Gastroesophageal sphincter (tissue), 4 donors: ENCODE results near the gene LSM7. TPM values are rescaled to one million over a fixed set of nuclear protein-coding genes. Genes with fewer than 3 reads are reported as not detected.

Experiments
- ATAC-seq: fragments of 150-250 bp; one replicate; pipeline ENCODE4 v1.9.1; 2016; ENCODE audit warnings: mild to moderate bottlenecking, moderate library complexity
- H3K27ac ChIP-seq, 4 donors: fragments of 200-600 bp; sonication (generic) in 3 of 4; 1 replicate in 3 of 4; 2 replicates in 1 of 4; pipeline ENCODE4 v1.5.1; 2016 to 2019
- H3K27me3 ChIP-seq: fragments of 200-600 bp; sonication (generic); one replicate; pipeline ENCODE4 v1.5.1; 2019
- H3K36me3 ChIP-seq, 2 donors: fragments of 200-600 bp; sonication (generic); one replicate each; pipeline ENCODE4 v1.5.1; 2019; ENCODE audit warnings: control low read depth in 1 of 2
- H3K4me1 ChIP-seq, 3 donors: fragments of 200-600 bp; sonication (generic); 1 replicate in 2 of 3; 2 replicates in 1 of 3; pipeline ENCODE4 v1.5.1; 2016 to 2019; ENCODE audit warnings: control low read depth in 2 of 3
- H3K4me3 ChIP-seq, 2 donors: fragments of 200-600 bp; sonication (generic); one replicate each; pipeline ENCODE4 v1.5.1; 2019; ENCODE audit warnings: mild to moderate bottlenecking in 1 of 2, moderate library complexity in 1 of 2
- H3K9me3 ChIP-seq, 3 donors: fragments of 200-600 bp; sonication (generic); one replicate each; pipeline ENCODE4 v1.5.1; 2017 to 2019; ENCODE audit warnings: control low read depth in 2 of 3
- EP300 ChIP-seq: sonication (generic); formaldehyde crosslinking; IDR thresholded peaks from one replicate; pipeline ENCODE4 v1.6.1; 2017; ENCODE audit warnings: antibody characterized with exemption, mild to moderate bottlenecking
- POLR2A ChIP-seq, 2 donors: fragments of 450-650 bp; IDR thresholded peaks; one replicate each; pipeline ENCODE4 v1.6.1; 2017; ENCODE audit warnings: antibody characterized with exemption in 2 of 2, mild to moderate bottlenecking in 2 of 2, moderate library complexity in 1 of 2
- POLR2AphosphoS5 ChIP-seq: sonication (generic); formaldehyde crosslinking; IDR thresholded peaks from one replicate; pipeline ENCODE4 v1.6.1; 2017; ENCODE audit warnings: antibody characterized with exemption
- WGBS, 2 donors: methylation state at CpG; one replicate each; pipeline ENCODE4 v1.1.5; 2018; ENCODE audit warnings: low coverage in 1 of 2; 5-methylcytosine and 5-hydroxymethylcytosine counted together
- total RNA-seq, 4 donors: library from RNA; depleted of rRNA; stranded (reverse); fragments of >200 nt; gene quantifications; one replicate each; pipeline ENCODE4 v1.1.0, GENCODE V29; 2016
- TF ChIP-seq, protein P1 (sequence below), 4 experiments: fragments of 200-600 bp in 2 of 4; fragments of 450-650 bp in 2 of 4; sonication (generic) in 1 of 4; IDR thresholded peaks; one replicate each; pipeline ENCODE4 v1.5.1; 2017 to 2019; ENCODE audit warnings: antibody characterized with exemption in 4 of 4, mild to moderate bottlenecking in 2 of 4, moderate library complexity in 2 of 4

The LSM7 gene
- total RNA-seq, 4 donors from 2014 or later: 52.3 to 86.1 (median 77.7) TPM

DNA sequence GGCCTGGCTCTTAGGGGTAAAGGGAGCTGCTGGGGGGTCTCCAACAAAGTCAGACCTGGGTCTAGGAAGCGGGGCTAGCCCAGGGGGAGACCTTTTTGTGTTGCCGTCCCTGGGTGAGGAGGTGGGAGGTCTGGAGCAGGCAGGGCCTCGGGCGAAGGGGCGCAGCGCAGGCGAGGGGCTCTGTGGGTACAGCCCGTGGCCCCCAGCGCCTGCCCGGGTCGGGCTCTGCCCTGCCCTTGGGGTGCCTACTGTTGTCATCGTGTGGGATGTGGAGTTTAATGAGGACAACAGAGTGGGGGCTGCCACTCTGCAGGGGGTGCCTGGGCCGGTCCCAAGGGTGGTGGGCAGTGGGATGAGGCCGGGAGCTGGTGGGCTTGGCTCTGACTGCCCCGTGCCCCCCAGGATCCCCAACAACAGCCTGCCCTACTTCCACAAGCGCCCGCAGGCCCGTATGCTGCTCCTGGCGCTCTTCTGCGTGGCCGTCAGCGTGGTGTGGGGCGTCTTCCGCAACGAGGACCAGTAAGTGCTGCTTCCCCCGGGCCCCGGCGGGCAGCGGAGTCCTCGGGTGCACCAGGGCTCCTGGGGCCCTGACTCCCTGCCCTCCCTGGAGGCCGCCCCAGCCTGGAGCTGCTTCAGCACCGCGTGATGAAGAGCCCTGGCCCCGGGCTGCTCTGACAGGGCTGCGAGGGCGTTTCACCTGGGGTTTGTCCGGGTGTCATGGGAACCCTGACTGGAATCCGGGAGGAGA lies 12.3 kb upstream of the LSM7 start:
- no peaks in the 10 kb centered on the region for H3K9me3 ChIP-seq
- H3K4me1 ChIP-seq: no peaks in the 10 kb centered on the region
- no peak overlapping the region for H3K27ac ChIP-seq
- ATAC-seq: no peak
- H3K27me3 ChIP-seq: no peaks in the 10 kb centered on the region
- TF ChIP-seq, protein P1, sequence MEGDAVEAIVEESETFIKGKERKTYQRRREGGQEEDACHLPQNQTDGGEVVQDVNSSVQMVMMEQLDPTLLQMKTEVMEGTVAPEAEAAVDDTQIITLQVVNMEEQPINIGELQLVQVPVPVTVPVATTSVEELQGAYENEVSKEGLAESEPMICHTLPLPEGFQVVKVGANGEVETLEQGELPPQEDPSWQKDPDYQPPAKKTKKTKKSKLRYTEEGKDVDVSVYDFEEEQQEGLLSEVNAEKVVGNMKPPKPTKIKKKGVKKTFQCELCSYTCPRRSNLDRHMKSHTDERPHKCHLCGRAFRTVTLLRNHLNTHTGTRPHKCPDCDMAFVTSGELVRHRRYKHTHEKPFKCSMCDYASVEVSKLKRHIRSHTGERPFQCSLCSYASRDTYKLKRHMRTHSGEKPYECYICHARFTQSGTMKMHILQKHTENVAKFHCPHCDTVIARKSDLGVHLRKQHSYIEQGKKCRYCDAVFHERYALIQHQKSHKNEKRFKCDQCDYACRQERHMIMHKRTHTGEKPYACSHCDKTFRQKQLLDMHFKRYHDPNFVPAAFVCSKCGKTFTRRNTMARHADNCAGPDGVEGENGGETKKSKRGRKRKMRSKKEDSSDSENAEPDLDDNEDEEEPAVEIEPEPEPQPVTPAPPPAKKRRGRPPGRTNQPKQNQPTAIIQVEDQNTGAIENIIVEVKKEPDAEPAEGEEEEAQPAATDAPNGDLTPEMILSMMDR (IDR thresholded peaks at IDR 0.05): no peak
- TF ChIP-seq POLR2AphosphoS5 (no peak), EP300 (no peak), POLR2A (IDR thresholded peaks at IDR 0.05) (no peak)
- WGBS, 2 donors: 88% methylated on average over 12 of the region's 38 CpGs; no CpG with 5 or more reads in 1 of the 2 donors
- no peak overlapping the region for H3K4me3 ChIP-seq
- peaks cover 0 to 79% of the 10 kb centered on the region in 2 donors for H3K36me3 ChIP-seq

DNA sequence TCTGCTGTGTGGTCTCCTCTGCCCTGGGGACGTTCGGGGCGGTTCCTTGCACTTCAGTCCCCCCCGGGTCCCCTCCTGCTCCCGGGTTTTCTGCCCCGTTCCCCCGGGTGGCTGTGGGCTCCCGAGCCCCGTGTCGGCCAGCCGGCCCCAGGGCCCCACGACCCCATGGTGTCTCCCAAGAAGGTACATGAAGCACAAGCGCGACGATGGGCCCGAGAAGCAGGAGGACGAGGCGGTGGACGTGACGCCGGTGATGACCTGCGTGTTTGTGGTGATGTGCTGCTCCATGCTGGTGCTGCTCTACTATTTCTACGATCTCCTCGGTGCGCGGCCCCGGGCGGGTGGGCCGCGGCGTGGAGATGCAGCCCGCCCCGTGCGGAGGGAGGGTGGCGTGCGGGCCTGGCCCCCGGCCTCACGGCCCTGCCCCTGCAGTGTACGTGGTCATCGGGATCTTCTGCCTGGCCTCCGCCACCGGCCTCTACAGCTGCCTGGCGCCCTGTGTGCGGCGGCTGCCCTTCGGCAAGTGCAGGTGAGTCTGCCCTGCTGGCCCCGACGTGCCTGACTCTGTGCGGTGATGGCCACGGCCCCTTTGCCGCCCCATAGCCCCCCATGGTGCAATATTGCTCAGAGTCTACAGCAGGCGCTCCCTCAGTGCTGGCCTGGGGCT lies 11.4 kb upstream of the LSM7 start:
- no CpG with 5 or more reads among the region's 52 CpGs for WGBS, 2 donors
- ATAC-seq: no peak
- H3K9me3 ChIP-seq: no peaks in the 10 kb centered on the region
- no peaks in the 10 kb centered on the region for H3K4me1 ChIP-seq
- TF ChIP-seq POLR2AphosphoS5: no peak
- no peak for TF ChIP-seq POLR2A (IDR thresholded peaks at IDR 0.05)
- no peak for TF ChIP-seq EP300
- TF ChIP-seq, protein P1 (IDR thresholded peaks at IDR 0.05): no peak
- H3K36me3 ChIP-seq: peaks cover 0 to 71% of the 10 kb centered on the region in 2 donors
- no peaks in the 10 kb centered on the region for H3K27me3 ChIP-seq
- H3K4me3 ChIP-seq: no peak overlapping the region
- no peak overlapping the region for H3K27ac ChIP-seq

DNA sequence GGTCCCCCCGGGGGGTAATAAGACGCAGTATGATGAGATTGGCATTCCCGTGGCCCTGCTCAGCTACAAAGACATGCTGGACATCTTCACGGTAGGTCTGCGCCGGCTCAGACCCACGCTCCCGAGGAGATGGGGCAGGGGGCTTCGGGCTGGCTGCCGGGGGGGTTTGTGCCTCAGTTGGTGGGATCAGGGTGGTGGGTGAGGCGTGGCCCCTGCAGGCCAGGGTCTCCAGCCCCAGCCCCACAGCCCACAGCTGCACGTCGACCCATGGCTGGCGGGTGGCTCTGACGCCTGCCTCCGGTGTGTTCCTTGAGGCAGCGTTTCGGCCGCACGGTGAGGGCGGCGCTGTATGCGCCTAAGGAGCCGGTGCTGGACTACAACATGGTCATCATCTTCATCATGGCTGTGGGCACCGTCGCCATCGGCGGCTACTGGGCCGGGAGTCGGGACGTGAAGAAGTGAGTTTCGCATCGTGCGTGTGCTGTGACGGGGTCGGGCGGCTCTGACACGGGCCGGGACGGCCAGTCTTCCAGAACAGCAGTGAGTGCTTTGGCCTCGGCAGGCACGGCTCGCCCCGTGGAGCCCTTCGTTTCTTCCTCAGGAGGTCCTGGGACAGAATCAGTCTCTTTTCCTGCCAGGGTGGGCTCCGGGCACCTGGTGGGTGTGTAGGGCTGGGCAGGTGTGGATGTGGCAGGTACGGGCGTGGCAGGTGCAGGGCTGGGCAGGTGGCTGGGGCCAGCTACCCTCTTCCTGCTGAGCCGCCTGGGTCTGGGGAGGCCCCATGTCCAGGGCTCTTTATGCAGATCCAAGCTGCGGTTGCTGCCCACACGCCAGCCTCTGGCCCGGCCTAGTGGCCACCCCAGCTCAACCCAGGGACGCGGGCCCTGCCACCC lies 10.6 kb upstream of the LSM7 start:
- H3K4me1 ChIP-seq: peaks cover 0 to 8% (median 0%) of the 10 kb centered on the region in 3 donors
- no peaks in the 10 kb centered on the region for H3K27me3 ChIP-seq
- no peak overlapping the region for H3K4me3 ChIP-seq
- TF ChIP-seq POLR2AphosphoS5 (no peak), EP300 (no peak), POLR2A (IDR thresholded peaks at IDR 0.05) (no peak)
- TF ChIP-seq, protein P1 (IDR thresholded peaks at IDR 0.05): no peak
- ATAC-seq: no peak
- H3K36me3 ChIP-seq: peaks cover 0 to 69% of the 10 kb centered on the region in 2 donors
- H3K27ac ChIP-seq: no peak overlapping the region
- H3K9me3 ChIP-seq: no peaks in the 10 kb centered on the region
- 89% methylated on average over 9 of the region's 54 CpGs; no CpG with 5 or more reads in 1 of the 2 donors for WGBS, 2 donors

DNA sequence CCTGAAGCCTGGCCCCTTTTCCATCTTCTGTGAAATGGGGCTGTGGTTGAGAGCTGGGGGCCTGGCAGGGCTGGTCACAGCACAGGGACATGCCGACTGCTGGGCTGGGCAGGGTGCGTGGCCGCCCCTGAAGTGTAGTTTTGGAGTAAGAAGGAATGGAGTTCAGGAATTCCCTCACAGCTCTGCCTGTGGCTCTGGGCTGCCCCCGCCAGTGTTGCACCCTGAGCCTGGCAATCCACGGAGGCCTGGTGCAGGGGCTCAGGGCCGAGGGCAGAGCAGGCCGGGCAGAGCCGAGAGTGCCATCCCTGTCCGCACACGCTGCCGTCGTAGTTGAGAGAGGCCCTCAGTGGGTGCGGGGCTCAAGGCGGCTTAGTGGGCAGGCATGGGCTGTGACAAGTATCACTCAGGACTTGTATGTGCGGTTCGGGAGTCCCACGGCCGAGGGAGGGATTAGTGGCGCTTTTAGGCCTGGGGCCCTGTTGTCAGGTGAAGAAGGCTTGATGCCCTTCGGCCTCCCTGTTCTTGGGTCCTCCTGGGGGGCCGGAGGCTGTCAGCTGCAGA lies 9.7 kb upstream of the LSM7 start:
- Histone ChIP-seq H3K27ac (no peak overlapping the region), H3K4me3 (no peak overlapping the region), H3K4me1 (peaks cover 0 to 16% (median 0%) of the 10 kb centered on the region in 3 donors), H3K27me3 (no peaks in the 10 kb centered on the region), H3K9me3 (no peaks in the 10 kb centered on the region), H3K36me3 (peaks cover 0 to 65% of the 10 kb centered on the region in 2 donors)
- TF ChIP-seq, protein P1 (IDR thresholded peaks at IDR 0.05): no peak
- TF ChIP-seq POLR2A (IDR thresholded peaks at IDR 0.05): no peak
- TF ChIP-seq EP300: no peak
- no peak for TF ChIP-seq POLR2AphosphoS5
- 100% methylated on average over 1 of the region's 21 CpGs; no CpG with 5 or more reads in 1 of the 2 donors for WGBS, 2 donors
- ATAC-seq: no peak
